Pons (tissue), 1 donor: ENCODE measurements around the gene USP47.
A peak's percentile ranks its signal among the peaks of the same experiment; 100 is the strongest.
"Not testable (repeated sequence)": the region's sequence is repeated elsewhere in the genome, so short reads cannot be mapped to it uniquely, and the experiment has no call there.

Experiments used
- DNase-seq: peaks from one replicate; pipeline ENCODE4 v3.0.0-alpha.2; 2016; ENCODE audit warnings: low spot score

USP47 gene

GRCh38 chr11:11831406-11831805, 10.4 kb upstream of the USP47 start:
- DNase-seq: not testable (repeated sequence)

DNA sequence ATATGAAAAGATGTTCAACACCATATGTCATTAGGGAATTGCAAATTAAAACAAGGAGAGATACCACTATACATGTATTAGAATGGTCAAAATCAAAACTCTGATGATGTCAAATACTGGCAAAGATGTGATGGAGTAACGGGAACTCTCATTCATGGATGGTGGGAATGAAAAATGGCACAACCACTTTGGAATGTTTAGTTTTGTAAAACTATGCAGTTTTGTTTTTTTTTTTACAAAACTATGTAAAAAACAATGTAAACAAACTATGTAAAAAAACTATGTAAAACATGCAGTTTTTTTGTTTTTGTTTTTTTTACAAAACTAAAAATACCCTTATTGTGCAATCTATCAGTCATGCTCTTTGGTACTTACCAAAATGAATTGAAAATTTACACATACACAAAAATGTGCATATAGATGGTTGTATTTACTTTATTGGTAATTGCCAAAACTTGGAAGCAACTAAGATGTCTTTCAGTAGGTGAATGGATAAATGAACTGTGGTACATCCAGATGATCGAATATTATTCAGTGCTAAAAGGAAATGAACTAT, 5.0 kb upstream of the USP47 start:
- no peak for DNase-seq

DNA sequence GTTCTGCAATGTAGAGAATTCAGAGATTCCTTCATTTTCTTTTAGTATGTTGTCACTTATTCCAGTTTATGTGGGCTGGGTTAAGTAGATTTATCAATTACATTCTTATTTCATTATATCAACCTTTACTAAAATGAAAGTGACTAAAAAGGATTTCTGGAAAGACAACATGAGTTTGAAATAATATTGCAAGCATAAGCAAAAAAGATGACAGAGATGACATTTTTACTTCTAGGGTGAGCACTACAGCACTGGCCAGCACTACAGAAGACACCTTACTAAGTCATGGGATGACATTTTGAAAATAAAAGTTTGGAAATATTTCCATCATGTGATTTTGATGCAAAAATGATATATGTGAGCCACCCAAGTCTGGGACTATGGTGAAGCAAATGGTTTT, 2.1 kb upstream of the USP47 start:
- DNase-seq: no peak

DNA sequence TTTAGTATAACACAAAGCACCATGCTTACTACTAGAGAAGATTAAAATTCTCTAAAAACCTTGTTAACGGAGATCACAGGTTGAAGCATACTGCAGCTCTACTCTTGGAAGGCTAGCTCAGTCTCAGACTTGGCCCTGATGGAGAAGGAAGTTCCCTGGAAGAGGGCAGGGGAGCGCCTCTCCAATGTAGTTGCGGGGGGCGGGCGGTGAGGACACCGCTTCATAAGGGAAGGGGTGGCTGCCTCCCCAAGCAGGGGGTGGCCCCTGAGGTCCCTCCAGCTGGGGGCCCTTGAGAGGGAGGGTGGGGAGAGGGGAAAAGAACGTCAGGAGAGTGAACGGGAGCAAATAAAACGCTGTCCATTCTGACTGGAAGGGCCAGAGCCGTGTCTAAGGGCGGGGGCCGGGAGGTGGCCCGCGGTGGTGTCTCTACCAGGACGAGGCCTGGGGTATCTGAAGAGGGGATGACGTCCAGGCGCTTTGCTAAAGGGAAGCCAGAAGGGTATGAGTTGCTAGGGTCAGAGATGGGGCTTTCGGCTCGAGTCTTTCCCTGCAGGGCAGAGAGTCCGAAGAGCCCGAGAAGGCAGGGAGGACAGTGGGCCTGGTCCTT, 553 bp upstream of the USP47 start:
- peak; percentile 80 for DNase-seq

DNA sequence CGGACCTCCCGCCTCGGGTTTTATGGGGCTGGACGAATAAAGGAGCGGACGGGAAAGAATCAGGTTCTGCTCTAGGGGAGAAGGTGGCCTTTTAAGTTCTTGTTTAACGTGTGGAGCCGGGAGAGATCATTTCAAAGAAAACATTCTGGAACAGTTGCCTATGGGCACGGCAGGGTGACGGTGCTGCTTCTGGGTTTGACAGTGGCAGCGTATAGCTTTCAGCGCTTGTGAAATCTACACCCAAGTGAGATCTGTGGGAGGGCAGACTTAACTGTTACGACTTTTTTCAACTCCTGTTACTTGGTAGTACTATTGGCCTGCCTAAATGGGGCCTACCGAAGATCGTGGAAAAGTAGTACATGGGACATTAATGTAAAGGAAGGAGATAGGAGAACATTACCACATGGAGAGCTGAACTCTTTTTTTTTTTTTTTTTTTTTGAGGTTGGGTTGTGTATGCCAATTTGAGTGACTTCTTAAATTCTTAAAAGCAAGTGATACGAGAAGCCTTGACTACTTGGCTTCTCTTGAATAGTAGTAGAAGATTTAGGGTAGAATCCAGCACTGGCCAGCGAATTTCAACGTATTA, 743 bp downstream of the USP47 start:
- DNase-seq: peak; percentile 79

- DNase-seq: peak; percentile 75
These were observed 1.4 kb downstream of the USP47 start for GRCh38 chr11:11843211-11843621.

- DNase-seq: no peak
These were observed 1.9 kb downstream of the USP47 start for GRCh38 chr11:11843642-11844041.

DNA sequence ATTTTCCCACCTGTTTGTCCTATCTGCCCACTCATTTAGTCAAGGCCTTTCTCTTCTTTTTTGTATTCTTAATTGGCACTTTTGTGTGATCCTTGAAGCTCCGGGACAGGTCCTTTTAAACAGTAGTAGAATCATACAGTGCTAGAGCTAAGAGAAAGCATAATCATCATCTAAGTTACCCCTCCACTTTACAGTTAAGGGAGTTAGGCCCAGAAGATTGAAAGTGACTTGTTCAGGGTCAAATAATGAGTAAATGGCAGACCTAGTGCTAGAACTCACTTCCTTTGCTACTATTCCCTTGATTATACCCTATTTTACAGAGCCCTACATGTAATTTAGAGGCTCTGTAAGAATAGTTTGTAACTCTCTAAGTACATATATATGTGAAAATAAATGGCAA, 2.5 kb downstream of the USP47 start:
- DNase-seq: no peak

- DNase-seq: no peak
These were observed 3.3 kb downstream of the USP47 start for GRCh38 chr11:11845071-11845470.

DNA sequence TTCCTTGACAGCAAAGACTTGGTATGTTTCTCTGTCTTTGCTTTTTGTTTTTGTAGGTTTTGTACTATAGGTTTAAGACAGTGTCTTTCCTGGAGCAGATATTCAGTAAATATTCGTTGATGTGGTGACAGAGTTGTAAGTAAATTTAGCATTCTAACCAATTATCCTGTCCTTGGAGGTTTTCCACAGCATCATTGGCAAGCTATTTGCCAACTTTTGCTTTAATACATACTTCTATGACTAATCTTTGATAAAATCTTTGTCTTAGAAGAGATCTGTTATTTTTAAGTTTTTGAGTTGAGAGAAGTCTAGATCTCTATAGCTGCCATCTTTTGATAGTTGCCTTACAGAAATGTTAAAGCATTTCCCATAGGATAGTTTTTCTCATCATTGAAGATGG, 3.8 kb downstream of the USP47 start:
- DNase-seq: no peak

DNA sequence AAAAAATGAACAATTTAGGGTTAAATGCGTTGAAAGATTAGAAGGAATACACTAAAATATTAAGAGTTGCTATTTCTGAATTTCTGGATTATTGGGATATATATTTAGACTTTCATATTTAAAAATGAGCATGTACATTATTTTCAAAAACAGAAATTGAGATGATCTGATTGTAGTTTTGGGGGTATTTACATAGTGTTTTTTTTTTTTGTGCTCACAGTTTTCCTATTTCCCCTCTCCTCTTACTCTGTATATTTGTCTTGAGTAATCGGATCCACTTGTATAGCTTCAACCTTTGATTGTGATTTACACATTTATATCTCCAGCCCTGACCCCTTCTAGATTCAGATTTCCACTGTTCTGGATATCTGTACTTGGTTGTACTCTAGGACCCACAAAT, 5.3 kb downstream of the USP47 start:
- DNase-seq: no peak

GRCh38 chr11:11848891-11849746, 7.3 kb downstream of the USP47 start:
- peak; percentile 72 for DNase-seq

- no peak for DNase-seq
These were observed 8.9 kb downstream of the USP47 start for GRCh38 chr11:11850668-11851067.

DNA sequence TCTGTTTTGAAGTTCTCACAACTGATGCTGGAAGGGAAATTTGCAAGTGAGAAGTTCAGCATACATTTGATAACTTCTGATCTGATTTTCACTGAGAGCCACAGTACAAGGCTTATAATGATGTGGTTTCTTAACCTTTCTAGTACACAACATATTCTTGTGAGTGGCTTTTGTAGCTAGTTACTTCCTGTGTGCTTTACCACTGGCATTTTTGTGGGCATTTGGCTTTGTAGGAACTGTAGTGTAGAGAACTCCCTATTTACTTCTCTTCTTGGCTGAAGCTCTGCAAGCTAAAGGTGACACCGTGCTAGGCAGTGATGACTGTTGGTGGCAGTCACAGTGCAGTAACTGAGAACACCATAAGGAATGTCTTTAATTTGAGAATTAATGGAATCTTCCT, 14.9 kb downstream of the USP47 start:
- DNase-seq: peak; percentile 47

GRCh38 chr11:11857769-11858168, 16.0 kb downstream of the USP47 start:
- DNase-seq: peak; percentile 81

- no peak for DNase-seq
These were observed 16.9 kb downstream of the USP47 start for GRCh38 chr11:11858676-11859075.

DNA sequence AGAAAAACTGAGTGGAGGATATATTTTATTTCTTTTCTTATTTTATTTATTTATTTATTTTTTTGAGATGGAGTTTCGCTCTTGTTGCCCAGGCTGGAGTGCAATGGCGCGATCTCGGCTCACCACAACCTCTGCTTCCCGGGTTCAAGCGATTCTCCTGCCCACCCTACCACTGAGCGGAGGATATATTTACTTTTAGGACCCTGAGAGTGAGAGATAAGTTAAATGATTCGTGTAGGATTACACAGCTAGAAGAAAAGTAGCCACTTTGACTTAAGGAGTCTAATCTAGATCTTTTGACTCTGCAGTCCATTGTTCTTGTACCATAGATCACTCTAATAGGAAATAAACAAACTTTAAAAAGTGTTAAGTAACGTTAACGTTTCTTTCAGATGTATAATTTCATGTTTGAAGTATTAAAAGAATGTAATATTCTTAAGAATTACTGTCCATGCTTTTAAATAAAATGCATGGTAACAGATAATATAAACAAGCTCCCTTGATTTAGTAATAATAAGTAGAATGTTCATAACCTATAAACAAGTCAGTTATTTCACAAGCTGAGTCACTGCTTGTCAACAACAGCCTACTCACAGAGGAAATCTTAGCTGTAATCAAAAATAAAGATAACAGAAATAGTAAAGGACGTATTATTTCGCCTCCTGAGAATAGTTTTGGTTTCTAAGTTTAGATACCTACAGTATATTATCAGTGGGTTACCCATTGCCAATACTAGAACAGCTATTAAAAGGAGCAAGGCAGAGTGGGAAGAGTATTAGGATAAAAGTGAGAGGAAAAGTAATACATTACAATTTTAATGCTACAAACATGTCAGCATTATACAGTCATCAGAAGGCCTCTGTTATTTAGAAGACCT, 18.6 kb downstream of the USP47 start:
- DNase-seq: no peak

- no peak for DNase-seq
These were observed 21.2 kb downstream of the USP47 start for GRCh38 chr11:11862999-11863398.

GRCh38 chr11:11864332-11864731, 22.6 kb downstream of the USP47 start:
- no peak for DNase-seq

DNA sequence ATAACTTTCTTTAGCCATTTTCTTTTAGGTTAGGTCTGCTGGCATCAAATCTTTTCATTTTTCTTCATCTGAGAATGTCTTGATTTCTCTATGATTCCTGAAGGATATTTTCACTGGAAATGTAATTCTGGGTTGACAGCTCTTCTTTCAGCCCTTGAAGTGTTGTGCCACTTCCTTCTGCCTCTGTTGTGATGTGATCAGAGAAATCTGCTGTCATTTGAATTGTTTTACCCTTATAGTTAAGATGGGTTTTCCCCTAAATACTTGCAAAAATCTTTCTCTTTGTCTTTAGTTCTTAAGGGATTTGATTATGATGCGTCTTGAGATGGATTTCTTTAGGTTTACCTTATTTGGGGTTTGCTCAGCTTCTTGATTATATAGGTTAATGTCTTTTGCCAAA, 23.0 kb downstream of the USP47 start:
- no peak for DNase-seq

- no peak for DNase-seq
These were observed 23.7 kb downstream of the USP47 start for GRCh38 chr11:11865449-11865848.

DNA sequence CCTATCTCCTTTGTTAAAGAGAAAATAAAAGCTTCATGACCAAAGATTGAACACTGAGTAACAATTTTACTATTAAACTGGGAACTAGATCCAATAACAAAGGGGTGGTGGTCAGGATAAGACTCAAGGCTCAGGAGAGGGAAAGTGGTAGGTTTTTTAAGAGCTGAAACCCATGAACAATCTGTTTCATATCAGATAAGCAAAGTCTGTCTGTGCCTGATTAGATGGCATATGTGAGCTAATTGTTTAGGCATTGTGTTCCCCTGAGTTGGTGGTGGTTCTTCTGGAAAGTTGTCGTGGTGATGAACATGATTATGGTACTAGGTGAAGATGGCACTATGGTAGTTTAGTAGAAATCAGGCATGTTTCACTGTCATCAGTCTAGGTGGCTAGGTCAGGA, 24.4 kb downstream of the USP47 start:
- no peak for DNase-seq
